ENCODE measurements around the gene HDAC2.

- TF ChIP-seq CTCF (IDR thresholded peaks at IDR 0.05): no peak
- no peak for TF ChIP-seq POLR2A (IDR thresholded peaks at IDR 0.05)
Observed at GRCh38 chr6:113949499-113949898, 21.4 kb downstream of the HDAC2 start.
